VCaP (cell line): ENCODE results near the gene ZNF627.

Experiments used
- H3K27ac ChIP-seq: fragments of 450-650 bp; 2 replicates; pipeline ENCODE4 v1.5.1; 2017
- TF ChIP-seq, protein P1 (sequence below): fragments of 450-650 bp; conservative IDR thresholded peaks from 2 replicates; pipeline ENCODE4 v1.5.1; 2017; ENCODE audit warnings: mild to moderate bottlenecking, moderate library complexity

Gene ZNF627

DNA sequence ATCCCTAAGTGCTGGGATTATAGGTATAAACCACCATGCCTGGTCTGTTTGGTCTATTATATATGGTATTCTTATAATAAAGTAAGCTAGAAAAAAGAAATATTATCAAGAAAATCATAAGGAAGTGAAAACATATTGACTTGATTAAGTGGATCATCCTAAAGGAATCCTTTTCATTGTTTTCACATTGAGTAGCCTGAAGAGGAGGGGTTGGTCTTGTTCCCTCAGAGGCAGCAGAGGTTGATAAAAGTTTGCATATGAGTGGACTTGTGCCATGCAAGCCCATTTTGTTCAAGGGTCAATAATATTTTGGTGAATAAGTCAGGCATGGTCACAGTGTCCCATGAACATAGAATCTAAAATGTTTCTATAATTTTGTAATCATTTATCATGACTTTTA, 52.7 kb downstream of the ZNF627 start:
- no peak overlapping the region for H3K27ac ChIP-seq
- TF ChIP-seq, protein P1, sequence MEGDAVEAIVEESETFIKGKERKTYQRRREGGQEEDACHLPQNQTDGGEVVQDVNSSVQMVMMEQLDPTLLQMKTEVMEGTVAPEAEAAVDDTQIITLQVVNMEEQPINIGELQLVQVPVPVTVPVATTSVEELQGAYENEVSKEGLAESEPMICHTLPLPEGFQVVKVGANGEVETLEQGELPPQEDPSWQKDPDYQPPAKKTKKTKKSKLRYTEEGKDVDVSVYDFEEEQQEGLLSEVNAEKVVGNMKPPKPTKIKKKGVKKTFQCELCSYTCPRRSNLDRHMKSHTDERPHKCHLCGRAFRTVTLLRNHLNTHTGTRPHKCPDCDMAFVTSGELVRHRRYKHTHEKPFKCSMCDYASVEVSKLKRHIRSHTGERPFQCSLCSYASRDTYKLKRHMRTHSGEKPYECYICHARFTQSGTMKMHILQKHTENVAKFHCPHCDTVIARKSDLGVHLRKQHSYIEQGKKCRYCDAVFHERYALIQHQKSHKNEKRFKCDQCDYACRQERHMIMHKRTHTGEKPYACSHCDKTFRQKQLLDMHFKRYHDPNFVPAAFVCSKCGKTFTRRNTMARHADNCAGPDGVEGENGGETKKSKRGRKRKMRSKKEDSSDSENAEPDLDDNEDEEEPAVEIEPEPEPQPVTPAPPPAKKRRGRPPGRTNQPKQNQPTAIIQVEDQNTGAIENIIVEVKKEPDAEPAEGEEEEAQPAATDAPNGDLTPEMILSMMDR, result no peak

DNA sequence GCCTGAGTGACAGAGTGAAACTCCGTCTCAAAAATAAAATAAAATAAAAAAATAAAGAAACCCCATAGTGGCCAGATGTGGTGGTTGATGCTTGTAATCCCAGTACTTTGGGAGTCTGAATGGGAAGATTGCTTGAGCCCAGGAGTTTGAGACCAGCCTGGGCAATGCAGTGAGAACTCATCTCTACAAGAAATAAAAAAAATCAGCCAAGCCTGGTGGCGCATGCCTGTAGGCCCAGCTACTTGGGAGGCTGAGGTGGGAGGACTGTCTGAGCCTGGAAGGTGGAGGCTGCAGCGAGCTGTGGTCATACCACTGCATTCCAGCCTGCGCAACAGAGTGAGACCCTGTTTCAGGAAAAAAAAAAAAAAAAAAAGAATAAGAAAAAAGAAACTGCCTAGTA, 53.8 kb downstream of the ZNF627 start:
- no peak overlapping the region for H3K27ac ChIP-seq
- TF ChIP-seq, protein P1, result no peak

DNA sequence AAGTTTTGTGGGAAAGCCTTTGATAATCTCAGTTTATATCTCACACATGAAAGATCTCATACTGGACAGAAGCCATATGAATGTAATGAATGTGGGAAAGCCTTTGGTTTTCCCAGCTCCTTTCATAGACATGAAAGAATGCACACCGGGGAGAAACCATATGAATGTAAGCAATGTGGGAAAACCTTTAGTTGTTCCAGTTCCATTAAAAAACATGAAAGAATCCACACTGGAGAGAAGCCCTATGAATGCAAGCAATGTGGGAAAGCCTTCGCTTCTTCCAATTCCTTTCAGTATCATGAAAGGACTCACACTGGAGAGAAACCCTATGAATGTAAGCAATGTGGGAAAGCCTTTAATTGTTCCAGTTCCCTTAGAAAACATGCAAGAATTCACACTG, 54.8 kb downstream of the ZNF627 start:
- TF ChIP-seq, protein P1, result no peak
- no peak overlapping the region for H3K27ac ChIP-seq

DNA sequence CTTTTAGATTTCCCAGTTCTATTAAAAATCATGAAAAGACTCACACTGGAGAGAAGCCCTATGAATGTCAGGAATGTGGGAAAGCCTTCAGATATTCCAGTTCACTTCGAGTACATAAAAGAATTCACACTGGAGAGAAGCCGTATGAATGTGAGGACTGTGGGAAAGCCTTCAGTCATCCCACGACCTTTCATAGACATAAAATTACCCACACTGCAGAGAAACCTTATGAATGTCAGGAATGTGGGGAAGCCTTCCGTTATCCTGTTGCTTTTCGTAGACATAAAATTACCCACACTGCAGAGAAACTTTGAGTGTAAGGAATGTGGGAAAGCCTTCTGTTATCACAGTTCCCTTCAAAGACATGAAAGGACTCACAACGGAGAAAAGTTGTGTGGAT, 55.2 kb downstream of the ZNF627 start:
- no peak overlapping the region for H3K27ac ChIP-seq
- TF ChIP-seq, protein P1, result no peak

DNA sequence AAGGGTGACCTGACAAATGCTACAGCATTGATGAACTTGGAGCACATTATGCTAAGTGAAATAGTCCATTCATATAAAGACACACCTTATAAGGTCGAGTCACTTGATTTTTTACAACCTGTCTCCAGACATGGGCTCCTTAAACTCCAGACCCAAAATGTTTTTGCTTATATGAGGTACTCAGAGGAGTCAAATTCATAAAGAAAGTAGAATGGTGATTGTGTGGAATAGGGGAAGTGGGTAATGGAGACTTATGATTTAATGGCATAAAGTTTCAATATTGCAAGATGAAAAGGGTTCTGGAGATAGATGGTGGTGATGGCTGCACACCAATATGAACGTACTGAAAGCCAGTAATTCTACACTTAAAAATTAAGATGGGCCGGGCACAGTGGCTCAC, 59.3 kb downstream of the ZNF627 start:
- TF ChIP-seq, protein P1, result no peak
- no peak overlapping the region for H3K27ac ChIP-seq

DNA sequence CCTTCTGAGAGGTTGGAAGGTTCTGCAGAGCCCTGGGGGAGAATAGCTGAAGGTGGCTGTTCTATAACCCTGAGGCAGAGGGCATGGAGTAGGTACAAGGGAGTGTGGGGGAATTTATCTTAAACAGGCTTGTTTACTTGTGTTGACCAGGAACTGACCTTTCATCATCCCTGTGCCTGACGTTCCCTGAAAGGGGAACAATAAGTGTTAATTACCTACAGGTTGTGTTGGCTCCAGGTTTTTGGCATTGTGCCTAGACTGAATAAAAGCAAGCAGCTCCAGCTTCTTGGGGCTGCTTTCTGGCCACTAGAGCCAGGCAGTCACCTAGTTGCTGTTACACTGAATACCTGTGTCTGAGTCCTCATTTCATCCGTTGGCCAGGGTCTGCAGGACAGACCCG, 60.0 kb downstream of the ZNF627 start:
- no peak overlapping the region for H3K27ac ChIP-seq
- TF ChIP-seq, protein P1, result no peak

DNA sequence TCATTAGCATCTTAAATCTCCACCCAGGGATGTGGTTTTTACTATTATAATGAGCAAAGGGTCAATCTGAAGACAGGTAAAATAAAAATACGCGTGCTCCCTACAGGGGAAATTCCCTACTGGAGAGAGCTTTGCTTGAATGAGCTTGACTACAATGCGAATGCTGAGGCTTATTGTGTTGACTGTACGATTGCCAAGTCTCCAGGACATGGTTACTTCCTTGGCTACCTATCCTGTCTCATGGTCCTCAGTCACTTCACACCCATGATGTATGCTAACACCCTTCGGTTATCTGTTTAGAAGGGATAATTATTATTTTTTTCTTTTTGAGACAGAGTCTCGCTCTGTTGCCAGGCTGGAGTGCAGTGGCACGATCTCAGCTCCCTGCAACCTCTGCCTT, 61.7 kb downstream of the ZNF627 start:
- TF ChIP-seq, protein P1, result no peak
- peak overlapping the region; percentile 52 for H3K27ac ChIP-seq

DNA sequence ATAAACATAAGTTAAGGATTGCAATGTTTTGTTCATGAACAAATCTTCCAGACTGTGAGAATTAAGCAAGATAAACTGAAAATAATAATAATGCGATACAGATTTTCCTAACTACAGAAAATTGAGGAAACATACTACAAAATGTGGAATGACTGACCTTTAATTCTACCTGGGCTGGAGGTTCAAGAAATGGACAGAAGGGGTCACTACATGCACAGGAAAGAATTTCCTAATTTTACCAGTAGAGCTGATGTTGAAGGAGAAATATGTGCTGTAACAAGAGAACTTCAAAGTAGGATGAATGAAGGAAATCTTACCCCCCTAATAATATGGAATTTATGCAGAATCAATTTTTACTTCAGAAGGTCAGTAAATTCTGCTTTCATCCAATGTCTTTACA, 62.3 kb downstream of the ZNF627 start:
- TF ChIP-seq, protein P1, result peak; percentile 66
- H3K27ac ChIP-seq, result peak overlapping the region; percentile 52
